H1 (cell line): ENCODE measurements around the gene PTPN7. TPM values are rescaled to one million over a fixed set of nuclear protein-coding genes. Genes with fewer than 3 reads are reported as not detected.

Source experiments
- CTBP2 ChIP-seq: IDR thresholded peaks from 2 replicates; pipeline ENCODE4 v1.7.0; 2011; ENCODE audit warnings: borderline replicate concordance, mild to moderate bottlenecking, moderate library complexity, mixed read lengths, low read length; ENCODE audit not compliant: insufficient read depth, insufficient read length
- GABPA ChIP-seq: IDR thresholded peaks from 2 replicates; pipeline ENCODE4 v1.6.1; 2011; ENCODE audit warnings: mild to moderate bottlenecking, low read length, moderate library complexity, borderline replicate concordance; ENCODE audit not compliant: insufficient read depth
- JUND ChIP-seq: IDR thresholded peaks from 2 replicates; pipeline ENCODE4 v1.6.1; 2011; ENCODE audit warnings: mild to moderate bottlenecking, improper control_type of control experiment, low read length
- PHF8 ChIP-seq: fragments of 200-600 bp; sonication (generic); conservative IDR thresholded peaks from 2 replicates; pipeline ENCODE4 v1.7.1; 2012; ENCODE audit warnings: low read depth, mild to moderate bottlenecking, inconsistent platforms, low read length, moderate library complexity
- RXRA ChIP-seq: IDR thresholded peaks from 2 replicates; pipeline ENCODE4 v1.6.1; 2011; ENCODE audit warnings: low read depth, mild to moderate bottlenecking, low read length, moderate library complexity; ENCODE audit not compliant: insufficient read depth
- YY1 ChIP-seq: IDR thresholded peaks from 2 replicates; pipeline ENCODE4 v1.6.1; 2011; ENCODE audit warnings: low read depth, mild to moderate bottlenecking, low read length
- polyA plus RNA-seq, 7 experiments: library from polyadenylated mRNA; depleted of rRNA in 3 of 7; stranded (reverse) in 5 of 7; unstranded in 2 of 7; fragments of >200 nt in 5 of 7; fragments of 200-250 nt in 2 of 7; gene quantifications; 1 replicate in 5 of 7; 2 replicates in 1 of 7; 4 replicates in 1 of 7; pipeline versions ENCODE4 v1.2.1 to v1.2.3, GENCODE V29; 2011 to 2013; ENCODE audit warnings: missing spikeins in 2 of 7, mixed read lengths in 2 of 7
- total RNA-seq: library from RNA; stranded (reverse); fragmentation: NEBNext Ultra II Directional; extraction: Animal tissue kit (Norgen Biotek cat#: 25700); gene quantifications from 2 replicates; pipeline ENCODE4 v1.2.1, GENCODE V29; 2021
- TF ChIP-seq, protein P1 (sequence below): fragments of 300-600 bp; sonication (generic); IDR thresholded peaks from 2 replicates; pipeline ENCODE4 v1.7.1; 2012; ENCODE audit warnings: low read length, moderate library complexity, mild to moderate bottlenecking, inconsistent platforms; ENCODE audit not compliant: insufficient replicate concordance
- TF ChIP-seq, protein P2 (sequence below): IDR thresholded peaks from 2 replicates; pipeline ENCODE4 v1.6.1; 2012; ENCODE audit warnings: low read length, inconsistent platforms

PTPN7 gene
- total and polyA plus RNA-seq, 2 of the 8 experiments (the other 6 are each of a cell fraction or from before 2014, with no cell fraction given) = 0.20 TPM; not detected in 1

DNA sequence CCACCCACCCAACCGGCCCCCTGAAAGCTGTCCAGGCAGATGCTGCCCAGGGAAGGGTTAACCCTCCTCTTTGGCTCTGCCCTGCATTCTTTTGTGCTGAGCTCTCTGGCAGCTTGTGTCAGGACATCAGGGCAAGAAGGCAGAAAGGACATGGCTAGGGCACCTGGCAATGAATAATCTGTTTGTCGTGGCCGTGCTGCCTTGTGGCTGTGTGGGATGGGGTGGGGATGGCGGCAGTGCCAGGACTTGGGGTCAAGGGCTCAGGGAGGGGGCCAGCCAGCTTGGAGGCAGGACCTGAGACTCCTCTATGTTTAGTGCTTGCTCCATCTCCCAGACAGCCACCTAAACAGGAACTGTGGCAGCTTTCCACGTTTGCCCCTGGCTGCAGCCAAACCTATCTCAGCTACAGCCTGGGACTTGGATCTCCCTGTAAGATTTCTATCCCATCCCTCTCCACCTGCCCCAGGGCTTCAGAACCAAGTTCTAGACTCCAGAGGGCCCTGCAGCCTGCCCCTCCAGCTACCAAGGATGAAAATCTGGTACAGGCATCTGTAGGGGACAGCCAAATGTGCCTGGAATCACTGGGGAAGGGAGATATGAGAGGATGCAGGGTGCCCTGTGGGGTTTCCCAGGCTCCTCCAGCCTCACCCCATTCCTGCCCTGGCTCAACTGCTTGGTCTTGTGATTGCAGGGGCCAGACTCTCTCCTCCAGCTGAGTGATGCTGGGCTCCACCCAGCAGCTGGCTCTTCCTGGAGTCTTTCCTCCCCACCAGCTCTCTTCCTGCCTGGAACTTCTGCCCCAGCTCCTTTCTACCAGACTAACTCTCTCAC lies 47.3 kb downstream of the PTPN7 start (continued):
- TF ChIP-seq, protein P1, sequence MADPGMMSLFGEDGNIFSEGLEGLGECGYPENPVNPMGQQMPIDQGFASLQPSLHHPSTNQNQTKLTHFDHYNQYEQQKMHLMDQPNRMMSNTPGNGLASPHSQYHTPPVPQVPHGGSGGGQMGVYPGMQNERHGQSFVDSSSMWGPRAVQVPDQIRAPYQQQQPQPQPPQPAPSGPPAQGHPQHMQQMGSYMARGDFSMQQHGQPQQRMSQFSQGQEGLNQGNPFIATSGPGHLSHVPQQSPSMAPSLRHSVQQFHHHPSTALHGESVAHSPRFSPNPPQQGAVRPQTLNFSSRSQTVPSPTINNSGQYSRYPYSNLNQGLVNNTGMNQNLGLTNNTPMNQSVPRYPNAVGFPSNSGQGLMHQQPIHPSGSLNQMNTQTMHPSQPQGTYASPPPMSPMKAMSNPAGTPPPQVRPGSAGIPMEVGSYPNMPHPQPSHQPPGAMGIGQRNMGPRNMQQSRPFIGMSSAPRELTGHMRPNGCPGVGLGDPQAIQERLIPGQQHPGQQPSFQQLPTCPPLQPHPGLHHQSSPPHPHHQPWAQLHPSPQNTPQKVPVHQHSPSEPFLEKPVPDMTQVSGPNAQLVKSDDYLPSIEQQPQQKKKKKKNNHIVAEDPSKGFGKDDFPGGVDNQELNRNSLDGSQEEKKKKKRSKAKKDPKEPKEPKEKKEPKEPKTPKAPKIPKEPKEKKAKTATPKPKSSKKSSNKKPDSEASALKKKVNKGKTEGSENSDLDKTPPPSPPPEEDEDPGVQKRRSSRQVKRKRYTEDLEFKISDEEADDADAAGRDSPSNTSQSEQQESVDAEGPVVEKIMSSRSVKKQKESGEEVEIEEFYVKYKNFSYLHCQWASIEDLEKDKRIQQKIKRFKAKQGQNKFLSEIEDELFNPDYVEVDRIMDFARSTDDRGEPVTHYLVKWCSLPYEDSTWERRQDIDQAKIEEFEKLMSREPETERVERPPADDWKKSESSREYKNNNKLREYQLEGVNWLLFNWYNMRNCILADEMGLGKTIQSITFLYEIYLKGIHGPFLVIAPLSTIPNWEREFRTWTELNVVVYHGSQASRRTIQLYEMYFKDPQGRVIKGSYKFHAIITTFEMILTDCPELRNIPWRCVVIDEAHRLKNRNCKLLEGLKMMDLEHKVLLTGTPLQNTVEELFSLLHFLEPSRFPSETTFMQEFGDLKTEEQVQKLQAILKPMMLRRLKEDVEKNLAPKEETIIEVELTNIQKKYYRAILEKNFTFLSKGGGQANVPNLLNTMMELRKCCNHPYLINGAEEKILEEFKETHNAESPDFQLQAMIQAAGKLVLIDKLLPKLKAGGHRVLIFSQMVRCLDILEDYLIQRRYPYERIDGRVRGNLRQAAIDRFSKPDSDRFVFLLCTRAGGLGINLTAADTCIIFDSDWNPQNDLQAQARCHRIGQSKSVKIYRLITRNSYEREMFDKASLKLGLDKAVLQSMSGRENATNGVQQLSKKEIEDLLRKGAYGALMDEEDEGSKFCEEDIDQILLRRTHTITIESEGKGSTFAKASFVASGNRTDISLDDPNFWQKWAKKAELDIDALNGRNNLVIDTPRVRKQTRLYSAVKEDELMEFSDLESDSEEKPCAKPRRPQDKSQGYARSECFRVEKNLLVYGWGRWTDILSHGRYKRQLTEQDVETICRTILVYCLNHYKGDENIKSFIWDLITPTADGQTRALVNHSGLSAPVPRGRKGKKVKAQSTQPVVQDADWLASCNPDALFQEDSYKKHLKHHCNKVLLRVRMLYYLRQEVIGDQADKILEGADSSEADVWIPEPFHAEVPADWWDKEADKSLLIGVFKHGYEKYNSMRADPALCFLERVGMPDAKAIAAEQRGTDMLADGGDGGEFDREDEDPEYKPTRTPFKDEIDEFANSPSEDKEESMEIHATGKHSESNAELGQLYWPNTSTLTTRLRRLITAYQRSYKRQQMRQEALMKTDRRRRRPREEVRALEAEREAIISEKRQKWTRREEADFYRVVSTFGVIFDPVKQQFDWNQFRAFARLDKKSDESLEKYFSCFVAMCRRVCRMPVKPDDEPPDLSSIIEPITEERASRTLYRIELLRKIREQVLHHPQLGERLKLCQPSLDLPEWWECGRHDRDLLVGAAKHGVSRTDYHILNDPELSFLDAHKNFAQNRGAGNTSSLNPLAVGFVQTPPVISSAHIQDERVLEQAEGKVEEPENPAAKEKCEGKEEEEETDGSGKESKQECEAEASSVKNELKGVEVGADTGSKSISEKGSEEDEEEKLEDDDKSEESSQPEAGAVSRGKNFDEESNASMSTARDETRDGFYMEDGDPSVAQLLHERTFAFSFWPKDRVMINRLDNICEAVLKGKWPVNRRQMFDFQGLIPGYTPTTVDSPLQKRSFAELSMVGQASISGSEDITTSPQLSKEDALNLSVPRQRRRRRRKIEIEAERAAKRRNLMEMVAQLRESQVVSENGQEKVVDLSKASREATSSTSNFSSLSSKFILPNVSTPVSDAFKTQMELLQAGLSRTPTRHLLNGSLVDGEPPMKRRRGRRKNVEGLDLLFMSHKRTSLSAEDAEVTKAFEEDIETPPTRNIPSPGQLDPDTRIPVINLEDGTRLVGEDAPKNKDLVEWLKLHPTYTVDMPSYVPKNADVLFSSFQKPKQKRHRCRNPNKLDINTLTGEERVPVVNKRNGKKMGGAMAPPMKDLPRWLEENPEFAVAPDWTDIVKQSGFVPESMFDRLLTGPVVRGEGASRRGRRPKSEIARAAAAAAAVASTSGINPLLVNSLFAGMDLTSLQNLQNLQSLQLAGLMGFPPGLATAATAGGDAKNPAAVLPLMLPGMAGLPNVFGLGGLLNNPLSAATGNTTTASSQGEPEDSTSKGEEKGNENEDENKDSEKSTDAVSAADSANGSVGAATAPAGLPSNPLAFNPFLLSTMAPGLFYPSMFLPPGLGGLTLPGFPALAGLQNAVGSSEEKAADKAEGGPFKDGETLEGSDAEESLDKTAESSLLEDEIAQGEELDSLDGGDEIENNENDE = no peak
- TF ChIP-seq, protein P2, sequence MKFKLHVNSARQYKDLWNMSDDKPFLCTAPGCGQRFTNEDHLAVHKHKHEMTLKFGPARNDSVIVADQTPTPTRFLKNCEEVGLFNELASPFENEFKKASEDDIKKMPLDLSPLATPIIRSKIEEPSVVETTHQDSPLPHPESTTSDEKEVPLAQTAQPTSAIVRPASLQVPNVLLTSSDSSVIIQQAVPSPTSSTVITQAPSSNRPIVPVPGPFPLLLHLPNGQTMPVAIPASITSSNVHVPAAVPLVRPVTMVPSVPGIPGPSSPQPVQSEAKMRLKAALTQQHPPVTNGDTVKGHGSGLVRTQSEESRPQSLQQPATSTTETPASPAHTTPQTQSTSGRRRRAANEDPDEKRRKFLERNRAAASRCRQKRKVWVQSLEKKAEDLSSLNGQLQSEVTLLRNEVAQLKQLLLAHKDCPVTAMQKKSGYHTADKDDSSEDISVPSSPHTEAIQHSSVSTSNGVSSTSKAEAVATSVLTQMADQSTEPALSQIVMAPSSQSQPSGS = no peak
- no peak for TF ChIP-seq PHF8
- no peak for TF ChIP-seq RXRA
- TF ChIP-seq JUND = no peak
- no peak for TF ChIP-seq YY1
- TF ChIP-seq GABPA = no peak
- TF ChIP-seq CTBP2 = no peak
